ENCODE data around the gene ACTR5. TPM values are rescaled to one million over a fixed set of nuclear protein-coding genes. Genes with fewer than 3 reads are reported as not detected.

ACTR5 gene
- total and polyA plus RNA-seq, 2 donors (not counting 1 experiment from before 2014, with no cell fraction given), result 4.4 to 5.9 TPM

DNA sequence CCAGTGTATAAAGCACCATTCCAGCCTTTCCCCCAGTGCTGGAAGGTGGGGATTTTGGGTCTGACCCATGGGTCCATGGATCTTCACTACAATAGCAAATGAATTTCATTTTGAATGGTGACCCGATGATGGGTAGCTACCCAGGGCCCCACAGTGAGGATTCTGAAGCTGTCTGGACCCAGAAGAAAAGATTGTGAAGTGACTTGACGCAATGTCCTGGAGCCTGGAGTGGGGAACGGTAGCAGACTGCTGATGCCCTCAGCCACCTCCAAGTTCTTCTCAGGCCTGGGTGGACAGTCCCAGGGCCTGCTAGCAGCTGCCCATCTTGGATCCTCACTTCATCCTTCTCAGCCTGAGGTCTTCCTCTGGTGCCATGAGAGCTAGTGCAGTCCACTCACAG is 47.3 kb upstream of the ACTR5 start:
- Histone ChIP-seq H3K9ac (ENCODE audit: insufficient read depth, low read length) (no peak overlapping the region), H3K27ac (ENCODE audit: insufficient read depth, low read length) (no peak overlapping the region), H2AFZ (ENCODE audit: low read length) (no peak overlapping the region), H3K4me3 (replicated peaks in 1 of 4; ENCODE audit: control extremely low read depth in 1 of 4, insufficient read depth in 1 of 4, low read depth in 3 of 4, low read length in 4 of 4) (no peak overlapping the region), H3K27me3 (ENCODE audit: control insufficient read depth, insufficient read depth, low read length) (peaks cover 4% of the 10 kb centered on the region), H3K36me3 (ENCODE audit: control insufficient read depth, insufficient read depth, low read length) (no peaks in the 10 kb centered on the region), H3K9me3 (ENCODE audit: control insufficient read depth, insufficient read depth, low read depth, low read length) (no peaks in the 10 kb centered on the region), H4K20me1 (ENCODE audit: control insufficient read depth, extremely low read depth, insufficient read depth, low read length) (no peaks in the 10 kb centered on the region), H3K4me1 (ENCODE audit: control insufficient read depth, extremely low read depth, insufficient read depth, low read length) (no peaks in the 10 kb centered on the region), H3K79me2 (ENCODE audit: control insufficient read depth, insufficient read depth, low read length) (no peaks in the 10 kb centered on the region), H3K4me2 (ENCODE audit: extremely low read depth, insufficient read depth, low read length) (no peak overlapping the region)
- TF ChIP-seq, protein P1, sequence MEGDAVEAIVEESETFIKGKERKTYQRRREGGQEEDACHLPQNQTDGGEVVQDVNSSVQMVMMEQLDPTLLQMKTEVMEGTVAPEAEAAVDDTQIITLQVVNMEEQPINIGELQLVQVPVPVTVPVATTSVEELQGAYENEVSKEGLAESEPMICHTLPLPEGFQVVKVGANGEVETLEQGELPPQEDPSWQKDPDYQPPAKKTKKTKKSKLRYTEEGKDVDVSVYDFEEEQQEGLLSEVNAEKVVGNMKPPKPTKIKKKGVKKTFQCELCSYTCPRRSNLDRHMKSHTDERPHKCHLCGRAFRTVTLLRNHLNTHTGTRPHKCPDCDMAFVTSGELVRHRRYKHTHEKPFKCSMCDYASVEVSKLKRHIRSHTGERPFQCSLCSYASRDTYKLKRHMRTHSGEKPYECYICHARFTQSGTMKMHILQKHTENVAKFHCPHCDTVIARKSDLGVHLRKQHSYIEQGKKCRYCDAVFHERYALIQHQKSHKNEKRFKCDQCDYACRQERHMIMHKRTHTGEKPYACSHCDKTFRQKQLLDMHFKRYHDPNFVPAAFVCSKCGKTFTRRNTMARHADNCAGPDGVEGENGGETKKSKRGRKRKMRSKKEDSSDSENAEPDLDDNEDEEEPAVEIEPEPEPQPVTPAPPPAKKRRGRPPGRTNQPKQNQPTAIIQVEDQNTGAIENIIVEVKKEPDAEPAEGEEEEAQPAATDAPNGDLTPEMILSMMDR (conservative IDR thresholded peaks at IDR 0.05 in 1 of 2, IDR thresholded peaks at IDR 0.05 in 1 of 2; ENCODE audit: low read depth in 1 of 2, low read length in 2 of 2), result no peak
- TF ChIP-seq EZH2 (IDR thresholded peaks at IDR 0.05; ENCODE audit: low read length, missing control alignments), result no peak
- no peak for DNase-seq (ENCODE audit: low read depth in 2 of 2)

DNA sequence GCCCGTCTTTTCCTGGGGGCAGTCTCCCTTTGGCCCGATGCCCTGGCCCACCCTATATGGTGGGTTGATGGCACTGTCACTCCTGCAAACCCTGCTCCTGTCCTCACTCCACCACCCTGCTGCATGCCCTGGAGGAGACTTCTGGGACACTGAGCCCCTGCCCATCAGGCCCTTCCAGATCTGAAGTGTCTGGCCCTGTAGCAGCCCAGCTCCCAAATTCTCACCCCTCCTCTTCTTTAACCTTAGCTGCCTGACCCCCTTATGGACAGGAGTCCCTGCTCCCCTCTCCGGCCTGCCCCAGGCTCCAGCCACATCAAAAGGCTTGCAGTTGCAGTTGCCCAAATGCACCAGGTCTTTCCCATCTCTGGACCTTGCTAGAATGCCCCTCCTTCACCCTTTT is 44.7 kb upstream of the ACTR5 start:
- Histone ChIP-seq H3K79me2 (ENCODE audit: control insufficient read depth, insufficient read depth, low read length) (no peaks in the 10 kb centered on the region), H3K4me2 (ENCODE audit: extremely low read depth, insufficient read depth, low read length) (no peak overlapping the region), H3K4me3 (replicated peaks in 1 of 4; ENCODE audit: control extremely low read depth in 1 of 4, insufficient read depth in 1 of 4, low read depth in 3 of 4, low read length in 4 of 4) (no peak overlapping the region), H2AFZ (ENCODE audit: low read length) (no peak overlapping the region), H3K27ac (ENCODE audit: insufficient read depth, low read length) (no peak overlapping the region), H3K36me3 (ENCODE audit: control insufficient read depth, insufficient read depth, low read length) (no peaks in the 10 kb centered on the region), H4K20me1 (ENCODE audit: control insufficient read depth, extremely low read depth, insufficient read depth, low read length) (no peaks in the 10 kb centered on the region), H3K9me3 (ENCODE audit: control insufficient read depth, insufficient read depth, low read depth, low read length) (no peaks in the 10 kb centered on the region), H3K27me3 (ENCODE audit: control insufficient read depth, insufficient read depth, low read length) (peaks cover 8% of the 10 kb centered on the region), H3K4me1 (ENCODE audit: control insufficient read depth, extremely low read depth, insufficient read depth, low read length) (no peaks in the 10 kb centered on the region), H3K9ac (ENCODE audit: insufficient read depth, low read length) (no peak overlapping the region)
- DNase-seq (ENCODE audit: low read depth in 2 of 2), result no peak
- TF ChIP-seq, protein P1 (conservative IDR thresholded peaks at IDR 0.05 in 1 of 2, IDR thresholded peaks at IDR 0.05 in 1 of 2; ENCODE audit: low read depth in 1 of 2, low read length in 2 of 2), result no peak
- TF ChIP-seq EZH2 (IDR thresholded peaks at IDR 0.05; ENCODE audit: low read length, missing control alignments), result no peak

DNA sequence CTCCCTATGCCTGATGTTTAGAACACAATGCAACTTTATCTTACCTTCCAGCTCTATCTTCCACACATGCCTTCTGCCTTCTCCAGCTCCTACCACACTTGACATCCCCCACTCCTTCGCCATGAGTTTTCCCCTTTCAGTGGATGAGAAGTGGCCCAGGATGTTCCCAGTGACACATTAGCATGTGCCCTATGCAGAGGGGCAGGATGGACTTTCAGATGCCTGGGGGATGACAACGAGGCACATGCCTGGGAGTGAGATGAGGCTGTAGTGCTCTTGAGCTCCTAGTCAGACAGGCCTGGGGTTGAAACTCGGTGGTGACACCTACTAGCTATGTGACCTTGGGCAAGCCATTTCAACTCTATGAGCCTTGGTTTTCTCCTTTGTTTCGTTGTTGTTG is 44.1 kb upstream of the ACTR5 start:
- H3K4me2 ChIP-seq (ENCODE audit: extremely low read depth, insufficient read depth, low read length), result no peak overlapping the region
- no peak overlapping the region for H3K27ac ChIP-seq (ENCODE audit: insufficient read depth, low read length)
- peaks cover 8% of the 10 kb centered on the region for H3K27me3 ChIP-seq (ENCODE audit: control insufficient read depth, insufficient read depth, low read length)
- H2AFZ ChIP-seq (ENCODE audit: low read length), result no peak overlapping the region
- H3K36me3 ChIP-seq (ENCODE audit: control insufficient read depth, insufficient read depth, low read length), result no peaks in the 10 kb centered on the region
- H3K4me3 ChIP-seq (replicated peaks in 1 of 4; ENCODE audit: control extremely low read depth in 1 of 4, insufficient read depth in 1 of 4, low read depth in 3 of 4, low read length in 4 of 4), result no peak overlapping the region
- DNase-seq (ENCODE audit: low read depth in 2 of 2), result no peak
- H4K20me1 ChIP-seq (ENCODE audit: control insufficient read depth, extremely low read depth, insufficient read depth, low read length), result no peaks in the 10 kb centered on the region
- H3K79me2 ChIP-seq (ENCODE audit: control insufficient read depth, insufficient read depth, low read length), result no peaks in the 10 kb centered on the region
- TF ChIP-seq, protein P1 (conservative IDR thresholded peaks at IDR 0.05 in 1 of 2, IDR thresholded peaks at IDR 0.05 in 1 of 2; ENCODE audit: low read depth in 1 of 2, low read length in 2 of 2), result no peak
- no peak for TF ChIP-seq EZH2 (IDR thresholded peaks at IDR 0.05; ENCODE audit: low read length, missing control alignments)
- H3K4me1 ChIP-seq (ENCODE audit: control insufficient read depth, extremely low read depth, insufficient read depth, low read length), result no peaks in the 10 kb centered on the region
- H3K9me3 ChIP-seq (ENCODE audit: control insufficient read depth, insufficient read depth, low read depth, low read length), result no peaks in the 10 kb centered on the region
- H3K9ac ChIP-seq (ENCODE audit: insufficient read depth, low read length), result no peak overlapping the region

Measured in fibroblast of lung (primary cell).